Neural progenitor cell (in vitro differentiated cells): ENCODE results near the gene INPP1. TPM values are rescaled to one million over a fixed set of nuclear protein-coding genes. Genes with fewer than 3 reads are reported as not detected.

Experiments
- DNase-seq: peaks from one replicate; pipeline ENCODE4 v3.0.0-alpha.2; 2016; ENCODE audit warnings: low spot score
- H2AFZ ChIP-seq: fragments of 200-600 bp; sonication (generic); replicated peaks from 2 replicates; pipeline ENCODE4 v1.6.1; 2016; ENCODE audit warnings: antibody characterized with exemption
- H3F3A ChIP-seq: fragments of 200-600 bp; sonication (generic); 2 replicates; pipeline ENCODE4 v1.6.1; 2016; ENCODE audit warnings: antibody characterized with exemption, low read depth
- H3K27ac ChIP-seq: fragments of 200-600 bp; sonication (generic); 2 replicates; pipeline ENCODE4 v1.5.1; 2016; ENCODE audit warnings: mild to moderate bottlenecking
- H3K27me3 ChIP-seq: fragments of 200-600 bp; sonication (generic); 2 replicates; pipeline ENCODE4 v1.6.1; 2016; ENCODE audit warnings: mild to moderate bottlenecking, moderate library complexity
- H3K36me3 ChIP-seq: fragments of 200-600 bp; sonication (generic); 2 replicates; pipeline ENCODE4 v1.5.1; 2016
- H3K4me1 ChIP-seq: fragments of 200-600 bp; sonication (generic); 2 replicates; pipeline ENCODE4 v1.6.1; 2016; ENCODE audit warnings: mixed run types
- H3K4me2 ChIP-seq: fragments of 200-600 bp; sonication (generic); 2 replicates; pipeline ENCODE4 v1.6.1; 2016
- H3K4me3 ChIP-seq: fragments of 200-600 bp; sonication (generic); 2 replicates; pipeline ENCODE4 v1.5.1; 2016
- H3K79me2 ChIP-seq: fragments of 200-600 bp; sonication (generic); 2 replicates; pipeline ENCODE4 v1.6.1; 2016; ENCODE audit warnings: low read depth
- H3K9ac ChIP-seq: fragments of 200-600 bp; sonication (generic); 2 replicates; pipeline ENCODE4 v1.6.1; 2016
- H3K9me3 ChIP-seq: fragments of 200-600 bp; sonication (generic); 2 replicates; pipeline ENCODE4 v1.5.1; 2016; ENCODE audit warnings: low read depth
- H4K20me1 ChIP-seq: fragments of 200-600 bp; sonication (generic); 2 replicates; pipeline ENCODE4 v1.6.1; 2016; ENCODE audit warnings: low read depth
- H3K27ac Mint-ChIP-seq: 3 replicates; pipeline ENCODE4 v1.8.0; 2021; ENCODE audit warnings: mixed read lengths
- H3K27me3 Mint-ChIP-seq: 2 replicates; pipeline ENCODE4 v1.8.0; 2022; ENCODE audit warnings: low read depth, mild to moderate bottlenecking, inconsistent platforms, moderate library complexity, mixed read lengths; ENCODE audit not compliant: insufficient read depth
- H3K36me3 Mint-ChIP-seq: 3 replicates; pipeline ENCODE4 v1.8.0; 2021; ENCODE audit warnings: mixed read lengths
- H3K4me1 Mint-ChIP-seq: 3 replicates; pipeline ENCODE4 v1.8.0; 2021; ENCODE audit warnings: mixed read lengths
- H3K4me3 Mint-ChIP-seq: 3 replicates; pipeline ENCODE4 v1.8.0; 2021; ENCODE audit warnings: mild to moderate bottlenecking, moderate library complexity, mixed read lengths
- H3K9me3 Mint-ChIP-seq: 3 replicates; pipeline ENCODE4 v1.8.0; 2020; ENCODE audit warnings: mixed read lengths
- CTCF ChIP-seq: fragments of 200-600 bp; sonication (generic); IDR thresholded peaks from 2 replicates; pipeline ENCODE4 v1.5.1; 2017; ENCODE audit warnings: antibody characterized with exemption, mild to moderate bottlenecking
- EZH2 ChIP-seq: fragments of 200-600 bp; sonication (generic); IDR thresholded peaks from 2 replicates; pipeline ENCODE4 v1.6.1; 2017; ENCODE audit warnings: antibody characterized with exemption, mild to moderate bottlenecking, moderate library complexity
- EZH2phosphoT487 ChIP-seq: fragments of 200-600 bp; sonication (generic); IDR thresholded peaks from 2 replicates; pipeline ENCODE4 v1.6.1; 2017; ENCODE audit warnings: antibody characterized with exemption
- total RNA-seq: library from RNA; depleted of rRNA; stranded (reverse); fragments of >200 nt; gene quantifications from 2 replicates; pipeline ENCODE4 v1.2.3, GENCODE V29; 2015; ENCODE audit warnings: low replicate concordance

INPP1 gene
- total RNA-seq, 1 donor from 2014 or later: 1.6 TPM

GRCh38 chr2:190369635-190370034 is 26.2 kb downstream of the INPP1 start:
- H3K79me2 ChIP-seq: no peaks in the 10 kb centered on the region

GRCh38 chr2:190376083-190376482 is 32.7 kb downstream of the INPP1 start:
- Mint-ChIP-seq H3K27ac (no peak overlapping the region), H3K4me3 (no peak overlapping the region), H3K4me1 (peaks cover 3% of the 10 kb centered on the region), H3K27me3 (no peaks in the 10 kb centered on the region), H3K9me3 (no peaks in the 10 kb centered on the region), H3K36me3 (no peaks in the 10 kb centered on the region)
- no peaks in the 10 kb centered on the region for H3K36me3 ChIP-seq
- H3F3A ChIP-seq: no peaks in the 10 kb centered on the region
- no peaks in the 10 kb centered on the region for H3K27me3 ChIP-seq
- H4K20me1 ChIP-seq: no peaks in the 10 kb centered on the region
- H3K4me2 ChIP-seq: no peak overlapping the region
- no peak overlapping the region for H3K4me3 ChIP-seq
- no peaks in the 10 kb centered on the region for H3K79me2 ChIP-seq
- no peak for DNase-seq
- no peak overlapping the region for H3K9ac ChIP-seq
- no peak overlapping the region for H3K27ac ChIP-seq
- H2AFZ ChIP-seq: no peak overlapping the region
- H3K9me3 ChIP-seq: no peaks in the 10 kb centered on the region
- no peak for TF ChIP-seq CTCF
- no peak for TF ChIP-seq EZH2
- no peak for TF ChIP-seq EZH2phosphoT487
- no peaks in the 10 kb centered on the region for H3K4me1 ChIP-seq

More at GRCh38 chr2:190369635-190370034, 26.2 kb downstream of the INPP1 start:
- Histone ChIP-seq H3K4me2 (no peak overlapping the region), H2AFZ (no peak overlapping the region), H3K27ac (no peak overlapping the region), H3K4me3 (no peak overlapping the region), H3K4me1 (no peaks in the 10 kb centered on the region), H4K20me1 (no peaks in the 10 kb centered on the region), H3K27me3 (no peaks in the 10 kb centered on the region), H3K9ac (no peak overlapping the region), H3K9me3 (no peaks in the 10 kb centered on the region), H3K36me3 (no peaks in the 10 kb centered on the region), H3F3A (no peaks in the 10 kb centered on the region)
- Mint-ChIP-seq H3K36me3 (no peaks in the 10 kb centered on the region), H3K4me1 (peaks cover 3% of the 10 kb centered on the region), H3K27ac (no peak overlapping the region), H3K9me3 (no peaks in the 10 kb centered on the region), H3K27me3 (no peaks in the 10 kb centered on the region), H3K4me3 (no peak overlapping the region)
- TF ChIP-seq EZH2: no peak
- no peak for TF ChIP-seq CTCF
- no peak for TF ChIP-seq EZH2phosphoT487
- DNase-seq: no peak

- no peak overlapping the region for H3K27ac ChIP-seq
- H3K4me3 ChIP-seq: no peak overlapping the region
- no peaks in the 10 kb centered on the region for H3K9me3 ChIP-seq
- Mint-ChIP-seq H3K27me3 (no peaks in the 10 kb centered on the region), H3K9me3 (no peaks in the 10 kb centered on the region), H3K27ac (no peak overlapping the region), H3K36me3 (no peaks in the 10 kb centered on the region), H3K4me1 (peaks cover 3% of the 10 kb centered on the region), H3K4me3 (no peak overlapping the region)
- H3K36me3 ChIP-seq: no peaks in the 10 kb centered on the region
- no peak for DNase-seq
- H3K4me1 ChIP-seq: no peaks in the 10 kb centered on the region
- no peak overlapping the region for H3K4me2 ChIP-seq
- H3K79me2 ChIP-seq: no peaks in the 10 kb centered on the region
- no peak overlapping the region for H2AFZ ChIP-seq
- no peaks in the 10 kb centered on the region for H3K27me3 ChIP-seq
- TF ChIP-seq CTCF (no peak), EZH2 (no peak), EZH2phosphoT487 (no peak)
- H4K20me1 ChIP-seq: no peaks in the 10 kb centered on the region
- no peak overlapping the region for H3K9ac ChIP-seq
- H3F3A ChIP-seq: no peaks in the 10 kb centered on the region
These were observed 33.3 kb downstream of the INPP1 start for GRCh38 chr2:190376591-190377245.
